Fibroblast of the aortic adventitia (primary cell): ENCODE measurements around the gene NPR2. TPM values are rescaled to one million over a fixed set of nuclear protein-coding genes. Genes with fewer than 3 reads are reported as not detected.
A peak's percentile ranks its signal among the peaks of the same experiment; 100 is the strongest.

ENCODE experiments used
- DNase-seq: peaks from one replicate; pipeline ENCODE4 v3.0.0-alpha.2; 2010; ENCODE audit warnings: low read depth
- H3K4me3 ChIP-seq: 2 replicates; pipeline ENCODE4 v1.5.1; 2011; ENCODE audit warnings: low read depth, mild to moderate bottlenecking, control low read depth, low read length, moderate library complexity
- CTCF ChIP-seq: IDR thresholded peaks from 2 replicates; pipeline ENCODE4 v1.5.1; 2011; ENCODE audit warnings: mild to moderate bottlenecking, low read length, control low read depth, inconsistent platforms; ENCODE audit not compliant: insufficient read depth
- total RNA-seq: library from RNA; depleted of rRNA; stranded (reverse); fragments of >200 nt; gene quantifications from 2 replicates; pipeline ENCODE4 v1.2.3, GENCODE V29; 2012; ENCODE audit warnings: low replicate concordance

The NPR2 gene
- total RNA-seq, 1 donor = 17.1 TPM

GRCh38 chr9:35760651-35761050, 30.7 kb upstream of the NPR2 start:
- no peak overlapping the region for H3K4me3 ChIP-seq
- TF ChIP-seq CTCF = no peak
- DNase-seq = peak; percentile 66

GRCh38 chr9:35763181-35763580, 28.2 kb upstream of the NPR2 start:
- H3K4me3 ChIP-seq = no peak overlapping the region
- TF ChIP-seq CTCF = no peak
- no peak for DNase-seq

- no peak for DNase-seq
- TF ChIP-seq CTCF = no peak
- H3K4me3 ChIP-seq = no peak overlapping the region
Measured at GRCh38 chr9:35763803-35764202, 27.6 kb upstream of the NPR2 start.

GRCh38 chr9:35766997-35767396, 24.4 kb upstream of the NPR2 start:
- no peak for DNase-seq
- TF ChIP-seq CTCF = no peak
- H3K4me3 ChIP-seq = no peak overlapping the region

GRCh38 chr9:35767458-35767857, 23.9 kb upstream of the NPR2 start:
- DNase-seq = no peak
- TF ChIP-seq CTCF = no peak

GRCh38 chr9:35769763-35770162, 21.6 kb upstream of the NPR2 start:
- DNase-seq = no peak
- TF ChIP-seq CTCF = no peak
- no peak overlapping the region for H3K4me3 ChIP-seq

More at GRCh38 chr9:35767458-35767857, 23.9 kb upstream of the NPR2 start:
- H3K4me3 ChIP-seq = no peak overlapping the region

- no peak for TF ChIP-seq CTCF
- no peak for DNase-seq
Measured at GRCh38 chr9:35771075-35771433, 20.3 kb upstream of the NPR2 start.

More at GRCh38 chr9:35771075-35771433, 20.3 kb upstream of the NPR2 start:
- no peak overlapping the region for H3K4me3 ChIP-seq
